ENCODE measurements around the gene RFC4. TPM values are rescaled to one million over a fixed set of nuclear protein-coding genes. Genes with fewer than 3 reads are reported as not detected.

The RFC4 gene
- total RNA-seq, 1 experiment from 2014 or later: 167 TPM

GRCh38 chr3:186743666-186744065 is 62.6 kb downstream of the RFC4 start:
- DNase-seq (ENCODE audit: low read depth): no peak

GRCh38 chr3:186742618-186743380 is 63.5 kb downstream of the RFC4 start:
- no peak for DNase-seq (ENCODE audit: low read depth)

Other genes with a start within 250 kb of the RFC4 start
- gene TBCCD1, start 239.1 kb downstream of the RFC4 start, total RNA-seq (2014; rRNA removed; shearing (Covaris generic)): 15.9 and 17.7 TPM in 2 replicates
- gene DNAJB11, start 235.8 kb downstream of the RFC4 start, total RNA-seq (2014; rRNA removed; shearing (Covaris generic)): 137 and 142 TPM in 2 replicates
- not detected in 2 replicates for gene AHSG, start 193.4 kb downstream of the RFC4 start, total RNA-seq (2014; rRNA removed; shearing (Covaris generic))
- not detected in 2 replicates for gene FETUB, start 166.1 kb downstream of the RFC4 start, total RNA-seq (2014; rRNA removed; shearing (Covaris generic))
- not detected in 2 replicates for gene HRG, start 140.5 kb downstream of the RFC4 start, total RNA-seq (2014; rRNA removed; shearing (Covaris generic))
- not detected in 2 replicates for gene KNG1, start 89.1 kb downstream of the RFC4 start, total RNA-seq (2014; rRNA removed; shearing (Covaris generic))
- 697 and 819 TPM in 2 replicates for gene EIF4A2, start 22.9 kb downstream of the RFC4 start, total RNA-seq (2014; rRNA removed; shearing (Covaris generic))
- gene ADIPOQ, start 36.2 kb upstream of the RFC4 start, total RNA-seq (2014; rRNA removed; shearing (Covaris generic)): not detected in 2 replicates
- gene ST6GAL1, start 124.0 kb upstream of the RFC4 start, total RNA-seq (2014; rRNA removed; shearing (Covaris generic)): 5.9 and 6.0 TPM in 2 replicates

Measured in Daoy (cell line).